ENCODE data around the gene PLET1.

DNA sequence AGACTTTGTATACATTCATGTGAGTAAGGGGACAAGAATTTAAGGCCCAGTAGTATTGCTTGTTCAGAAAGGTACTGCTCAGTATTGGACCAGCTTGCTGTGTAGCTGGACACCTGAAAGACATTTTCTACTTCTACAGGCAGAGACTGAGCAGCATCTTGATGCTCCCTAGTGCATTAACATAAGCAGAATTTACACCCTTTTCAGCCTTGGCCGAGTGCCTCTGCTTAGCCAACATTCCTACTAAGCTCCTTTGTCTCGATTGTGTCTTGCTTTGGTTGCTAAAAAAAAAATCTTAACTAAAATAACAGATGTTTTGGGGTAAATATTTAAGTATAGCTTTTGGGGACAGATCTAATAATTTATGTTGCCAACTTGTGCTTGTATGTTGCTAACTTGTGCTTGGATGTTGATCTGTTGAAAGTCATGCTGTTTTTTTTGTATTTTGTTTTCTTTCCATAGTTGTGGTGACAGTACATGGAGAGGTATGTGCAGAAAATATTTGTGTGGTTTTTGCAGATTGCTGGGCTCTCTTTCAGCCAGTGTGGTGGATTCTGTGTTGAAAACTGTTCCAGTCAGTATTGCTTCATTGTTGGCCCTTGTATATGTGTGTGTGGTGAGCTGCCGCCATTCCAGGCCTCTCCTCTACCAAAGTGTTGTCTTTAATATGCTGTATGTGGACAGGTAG is 30.8 kb downstream of the PLET1 start:
- TF ChIP-seq, protein P1, sequence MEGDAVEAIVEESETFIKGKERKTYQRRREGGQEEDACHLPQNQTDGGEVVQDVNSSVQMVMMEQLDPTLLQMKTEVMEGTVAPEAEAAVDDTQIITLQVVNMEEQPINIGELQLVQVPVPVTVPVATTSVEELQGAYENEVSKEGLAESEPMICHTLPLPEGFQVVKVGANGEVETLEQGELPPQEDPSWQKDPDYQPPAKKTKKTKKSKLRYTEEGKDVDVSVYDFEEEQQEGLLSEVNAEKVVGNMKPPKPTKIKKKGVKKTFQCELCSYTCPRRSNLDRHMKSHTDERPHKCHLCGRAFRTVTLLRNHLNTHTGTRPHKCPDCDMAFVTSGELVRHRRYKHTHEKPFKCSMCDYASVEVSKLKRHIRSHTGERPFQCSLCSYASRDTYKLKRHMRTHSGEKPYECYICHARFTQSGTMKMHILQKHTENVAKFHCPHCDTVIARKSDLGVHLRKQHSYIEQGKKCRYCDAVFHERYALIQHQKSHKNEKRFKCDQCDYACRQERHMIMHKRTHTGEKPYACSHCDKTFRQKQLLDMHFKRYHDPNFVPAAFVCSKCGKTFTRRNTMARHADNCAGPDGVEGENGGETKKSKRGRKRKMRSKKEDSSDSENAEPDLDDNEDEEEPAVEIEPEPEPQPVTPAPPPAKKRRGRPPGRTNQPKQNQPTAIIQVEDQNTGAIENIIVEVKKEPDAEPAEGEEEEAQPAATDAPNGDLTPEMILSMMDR (IDR thresholded peaks at IDR 0.05 in 8 of 11, conservative IDR thresholded peaks at IDR 0.05 in 3 of 11), result no peak
- TF ChIP-seq POLR2AphosphoS5 (IDR thresholded peaks at IDR 0.05), result no peak
